HCT116 (cell line): ENCODE measurements around the gene MFSD8.

ENCODE experiments used
- CEBPB ChIP-seq: IDR thresholded peaks from 2 replicates; pipeline ENCODE4 v1.6.1; 2012; ENCODE audit warnings: low read depth
- CTCF ChIP-seq, 3 experiments: fragments of 200-600 bp in 1 of 3; sonication (generic) in 1 of 3; IDR thresholded peaks in 2 of 3; conservative IDR thresholded peaks in 1 of 3; 2 replicates each; pipeline ENCODE4 v1.5.1; 2012 to 2017; ENCODE audit warnings: low read depth in 2 of 3, low read length in 2 of 3, antibody characterized with exemption in 1 of 3, borderline replicate concordance in 1 of 3, control low read depth in 1 of 3, mild to moderate bottlenecking in 1 of 3, mixed read lengths in 1 of 3, mixed run types in 1 of 3, moderate library complexity in 1 of 3; ENCODE audit not compliant: insufficient read depth in 1 of 3
- EGR1 ChIP-seq: IDR thresholded peaks from 2 replicates; pipeline ENCODE4 v1.6.1; 2012; ENCODE audit warnings: low read depth
- EZH2 ChIP-seq: fragments of 200-600 bp; sonication (generic); IDR thresholded peaks from 2 replicates; pipeline ENCODE4 v1.6.1; 2017; ENCODE audit warnings: antibody characterized with exemption, mixed run types
- POLR2A ChIP-seq: IDR thresholded peaks from 2 replicates; pipeline ENCODE4 v1.7.0; 2011; ENCODE audit warnings: borderline replicate concordance; ENCODE audit not compliant: insufficient read depth, insufficient read length; ENCODE audit errors: extremely low read depth
- POLR2AphosphoS5 ChIP-seq: IDR thresholded peaks from 2 replicates; pipeline ENCODE4 v1.6.1; 2011; ENCODE audit warnings: mild to moderate bottlenecking, low read depth, low read length, moderate library complexity
- REST ChIP-seq: IDR thresholded peaks from 2 replicates; pipeline ENCODE4 v1.6.1; 2012; ENCODE audit warnings: low read depth
- SIN3A ChIP-seq: IDR thresholded peaks from 2 replicates; pipeline ENCODE4 v1.6.1; 2012; ENCODE audit warnings: low read depth
- SP1 ChIP-seq: IDR thresholded peaks from 2 replicates; pipeline ENCODE4 v1.6.1; 2012; ENCODE audit warnings: low read depth
- ZFX ChIP-seq: fragments of 450-650 bp; IDR thresholded peaks from 2 replicates; pipeline ENCODE4 v1.6.1; 2017
- ZNF274 ChIP-seq: fragments of 200-500 bp; sonication (Bioruptor generic); IDR thresholded peaks from 2 replicates; pipeline ENCODE4 v1.6.1; 2014; ENCODE audit warnings: mild to moderate bottlenecking, low read depth, low read length, inconsistent platforms
- TF ChIP-seq, protein P1 (sequence below): IDR thresholded peaks from 2 replicates; pipeline ENCODE4 v1.6.1; 2011; ENCODE audit warnings: mild to moderate bottlenecking, low read length, moderate library complexity; ENCODE audit not compliant: insufficient replicate concordance; ENCODE audit errors: extremely low read depth

DNA sequence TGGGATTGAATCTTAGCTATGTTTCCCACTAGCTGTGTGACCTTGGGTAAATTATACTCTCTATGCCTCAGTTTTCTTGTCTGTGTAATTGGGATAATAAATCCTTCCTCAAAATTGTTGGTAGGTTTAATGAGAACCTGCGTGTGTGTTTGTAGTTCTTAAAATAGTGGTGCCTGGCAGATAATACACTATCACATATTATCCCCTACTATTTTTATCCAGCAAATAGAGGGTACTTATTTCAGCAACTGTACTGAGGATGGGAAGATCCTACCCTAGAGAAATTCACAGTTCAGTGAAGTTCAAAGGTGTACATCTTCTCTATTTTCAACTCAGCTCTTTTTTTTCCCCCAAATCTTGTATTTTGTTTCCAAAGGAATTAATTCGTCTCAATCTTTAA lies 17.5 kb upstream of the MFSD8 start:
- TF ChIP-seq, protein P1, sequence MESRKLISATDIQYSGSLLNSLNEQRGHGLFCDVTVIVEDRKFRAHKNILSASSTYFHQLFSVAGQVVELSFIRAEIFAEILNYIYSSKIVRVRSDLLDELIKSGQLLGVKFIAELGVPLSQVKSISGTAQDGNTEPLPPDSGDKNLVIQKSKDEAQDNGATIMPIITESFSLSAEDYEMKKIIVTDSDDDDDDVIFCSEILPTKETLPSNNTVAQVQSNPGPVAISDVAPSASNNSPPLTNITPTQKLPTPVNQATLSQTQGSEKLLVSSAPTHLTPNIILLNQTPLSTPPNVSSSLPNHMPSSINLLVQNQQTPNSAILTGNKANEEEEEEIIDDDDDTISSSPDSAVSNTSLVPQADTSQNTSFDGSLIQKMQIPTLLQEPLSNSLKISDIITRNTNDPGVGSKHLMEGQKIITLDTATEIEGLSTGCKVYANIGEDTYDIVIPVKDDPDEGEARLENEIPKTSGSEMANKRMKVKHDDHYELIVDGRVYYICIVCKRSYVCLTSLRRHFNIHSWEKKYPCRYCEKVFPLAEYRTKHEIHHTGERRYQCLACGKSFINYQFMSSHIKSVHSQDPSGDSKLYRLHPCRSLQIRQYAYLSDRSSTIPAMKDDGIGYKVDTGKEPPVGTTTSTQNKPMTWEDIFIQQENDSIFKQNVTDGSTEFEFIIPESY: no peak
- TF ChIP-seq CTCF (IDR thresholded peaks at IDR 0.05 in 2 of 3, conservative IDR thresholded peaks at IDR 0.05 in 1 of 3; ENCODE audit: borderline replicate concordance in 1 of 3, insufficient read depth in 1 of 3, low read depth in 2 of 3, low read length in 2 of 3): no peak
- TF ChIP-seq SIN3A: no peak
- no peak for TF ChIP-seq POLR2A
- no peak for TF ChIP-seq ZFX
- no peak for TF ChIP-seq ZNF274
- no peak for TF ChIP-seq REST
- no peak for TF ChIP-seq EGR1
- TF ChIP-seq POLR2AphosphoS5: no peak
- TF ChIP-seq SP1: no peak
- no peak for TF ChIP-seq CEBPB
- no peak for TF ChIP-seq EZH2
